WI38 (cell line): ENCODE results near the gene KRTAP5-8.
"Not testable (repeated sequence)": the region's sequence is repeated elsewhere in the genome, so short reads cannot be mapped to it uniquely, and the experiment has no call there.

Experiments
- H3K4me3 ChIP-seq: 2 replicates; pipeline ENCODE4 v1.5.1; 2011; ENCODE audit warnings: low read depth, mild to moderate bottlenecking, control low read depth, low read length
- CTCF ChIP-seq: IDR thresholded peaks from 2 replicates; pipeline ENCODE4 v1.5.1; 2012; ENCODE audit warnings: low read depth, mild to moderate bottlenecking, control low read depth, low read length

KRTAP5-8 gene

GRCh38 chr11:71537977-71538665, at the start of gene KRTAP5-8:
Gene KRTAP5-8, plus strand, starts transcription at chr11:71538025. Its CDS starts 31 bp downstream, at chr11:71538056.
- H3K4me3 ChIP-seq: not testable (repeated sequence)

- no peak for TF ChIP-seq CTCF
- no peak overlapping the region for H3K4me3 ChIP-seq
Measured at GRCh38 chr11:71488681-71489270, 49.0 kb upstream of the KRTAP5-8 start.

GRCh38 chr11:71489311-71490043, 48.3 kb upstream of the KRTAP5-8 start:
- no peak for TF ChIP-seq CTCF
- H3K4me3 ChIP-seq: no peak overlapping the region

- no peak for TF ChIP-seq CTCF
- H3K4me3 ChIP-seq: no peak overlapping the region
Measured at GRCh38 chr11:71490044-71490730, 47.6 kb upstream of the KRTAP5-8 start.

GRCh38 chr11:71490731-71491390, 47.0 kb upstream of the KRTAP5-8 start:
- no peak overlapping the region for H3K4me3 ChIP-seq
- TF ChIP-seq CTCF: no peak

- TF ChIP-seq CTCF: no peak
Measured at GRCh38 chr11:71491531-71491930, 46.3 kb upstream of the KRTAP5-8 start.

GRCh38 chr11:71491940-71492339, 45.9 kb upstream of the KRTAP5-8 start:
- TF ChIP-seq CTCF: no peak
- H3K4me3 ChIP-seq: no peak overlapping the region

More at GRCh38 chr11:71491531-71491930, 46.3 kb upstream of the KRTAP5-8 start:
- no peak overlapping the region for H3K4me3 ChIP-seq
